ENCODE results near the gene TET3. TPM values are rescaled to one million over a fixed set of nuclear protein-coding genes. Genes with fewer than 3 reads are reported as not detected.
A peak's percentile ranks its signal among the peaks of the same experiment; 100 is the strongest.

The TET3 gene
- polyA plus RNA-seq, 1 donor from 2014 or later = 0.46 TPM

GRCh38 chr2:74001781-74002504 lies 17.2 kb downstream of the TET3 start:
- Mint-ChIP-seq H3K27me3 (no peaks in the 10 kb centered on the region), H3K4me1 (peaks cover 38 to 50% (median 42%) of the 10 kb centered on the region in 3 donors), H3K27ac (peak overlapping the region; percentile 92 to 93 (median 93)), H3K36me3 (peaks cover 2% of the 10 kb centered on the region), H3K4me3 (peak overlapping the region; percentile 84 to 93 (median 90)), H3K9me3 (no peaks in the 10 kb centered on the region)

GRCh38 chr2:74002505-74003421 lies 18.1 kb downstream of the TET3 start:
- H3K27ac Mint-ChIP-seq = peak overlapping the region in 2 of 3 donors; percentile 67 to 92
- no peaks in the 10 kb centered on the region for H3K9me3 Mint-ChIP-seq
- peaks cover 4% of the 10 kb centered on the region for H3K36me3 Mint-ChIP-seq
- peaks cover 38 to 48% (median 39%) of the 10 kb centered on the region in 3 donors for H3K4me1 Mint-ChIP-seq
- no peaks in the 10 kb centered on the region for H3K27me3 Mint-ChIP-seq
- peak overlapping the region; percentile 84 to 93 (median 88) for H3K4me3 Mint-ChIP-seq

GRCh38 chr2:74003494-74004211 lies 18.9 kb downstream of the TET3 start:
- Mint-ChIP-seq H3K27me3 (no peaks in the 10 kb centered on the region), H3K4me1 (peaks cover 29 to 45% (median 41%) of the 10 kb centered on the region in 3 donors), H3K9me3 (no peaks in the 10 kb centered on the region), H3K4me3 (peak overlapping the region in 1 of 4 donors; percentile 66), H3K36me3 (peaks cover 4% of the 10 kb centered on the region), H3K27ac (peak overlapping the region in 1 of 3 donors; percentile 70)

GRCh38 chr2:74004212-74005182 lies 19.8 kb downstream of the TET3 start:
- Mint-ChIP-seq H3K4me3 (peak overlapping the region in 3 of 4 donors; percentile 53 to 75 (median 67)), H3K36me3 (peaks cover 4% of the 10 kb centered on the region), H3K27ac (peak overlapping the region in 2 of 3 donors; percentile 69 to 70), H3K4me1 (peaks cover 27 to 41% (median 33%) of the 10 kb centered on the region in 3 donors), H3K9me3 (no peaks in the 10 kb centered on the region), H3K27me3 (no peaks in the 10 kb centered on the region)

- Mint-ChIP-seq H3K36me3 (peaks cover 4% of the 10 kb centered on the region), H3K9me3 (no peaks in the 10 kb centered on the region), H3K27ac (peak overlapping the region in 2 of 3 donors; percentile 42 to 53), H3K4me1 (peaks cover 20 to 31% (median 28%) of the 10 kb centered on the region in 3 donors), H3K4me3 (no peak overlapping the region), H3K27me3 (no peaks in the 10 kb centered on the region)
These were observed 21.1 kb downstream of the TET3 start for GRCh38 chr2:74005786-74006185.

- Mint-ChIP-seq H3K4me3 (no peak overlapping the region), H3K4me1 (peaks cover 14 to 24% (median 22%) of the 10 kb centered on the region in 3 donors), H3K27me3 (no peaks in the 10 kb centered on the region), H3K36me3 (peaks cover 4% of the 10 kb centered on the region), H3K9me3 (no peaks in the 10 kb centered on the region), H3K27ac (no peak overlapping the region)
These were observed 21.7 kb downstream of the TET3 start for GRCh38 chr2:74006459-74006858.

- Mint-ChIP-seq H3K27me3 (no peaks in the 10 kb centered on the region), H3K9me3 (no peaks in the 10 kb centered on the region), H3K4me3 (peak overlapping the region in 1 of 4 donors; percentile 39), H3K27ac (no peak overlapping the region), H3K36me3 (peaks cover 4% of the 10 kb centered on the region), H3K4me1 (peaks cover 8 to 20% (median 17%) of the 10 kb centered on the region in 3 donors)
These were observed 22.4 kb downstream of the TET3 start for GRCh38 chr2:74007121-74007520.

- Mint-ChIP-seq H3K4me3 (peak overlapping the region in 1 of 4 donors; percentile 20), H3K27ac (no peak overlapping the region), H3K27me3 (no peaks in the 10 kb centered on the region), H3K9me3 (no peaks in the 10 kb centered on the region), H3K36me3 (peaks cover 4% of the 10 kb centered on the region), H3K4me1 (peaks cover 9 to 24% (median 16%) of the 10 kb centered on the region in 3 donors)
These were observed 23.0 kb downstream of the TET3 start for GRCh38 chr2:74007711-74008110.

GRCh38 chr2:74008761-74009395 lies 24.2 kb downstream of the TET3 start:
- H3K9me3 Mint-ChIP-seq = no peaks in the 10 kb centered on the region
- peak overlapping the region in 1 of 3 donors; percentile 35 for H3K27ac Mint-ChIP-seq
- H3K4me3 Mint-ChIP-seq = peak overlapping the region in 1 of 4 donors; percentile 43
- peaks cover 9 to 22% (median 16%) of the 10 kb centered on the region in 3 donors for H3K4me1 Mint-ChIP-seq
- H3K36me3 Mint-ChIP-seq = peaks cover 4% of the 10 kb centered on the region
- no peaks in the 10 kb centered on the region for H3K27me3 Mint-ChIP-seq

- peaks cover 9 to 19% (median 16%) of the 10 kb centered on the region in 3 donors for H3K4me1 Mint-ChIP-seq
- H3K27ac Mint-ChIP-seq = no peak overlapping the region
- H3K9me3 Mint-ChIP-seq = no peaks in the 10 kb centered on the region
- H3K36me3 Mint-ChIP-seq = peaks cover 4% of the 10 kb centered on the region
- H3K4me3 Mint-ChIP-seq = peak overlapping the region in 1 of 4 donors; percentile 13
- H3K27me3 Mint-ChIP-seq = no peaks in the 10 kb centered on the region
These were observed 24.9 kb downstream of the TET3 start for GRCh38 chr2:74009577-74009976.

- peaks cover 11 to 21% (median 16%) of the 10 kb centered on the region in 3 donors for H3K4me1 Mint-ChIP-seq
- H3K9me3 Mint-ChIP-seq = no peaks in the 10 kb centered on the region
- H3K4me3 Mint-ChIP-seq = no peak overlapping the region
- H3K27me3 Mint-ChIP-seq = no peaks in the 10 kb centered on the region
- H3K27ac Mint-ChIP-seq = no peak overlapping the region
- peaks cover 4% of the 10 kb centered on the region for H3K36me3 Mint-ChIP-seq
These were observed 25.4 kb downstream of the TET3 start for GRCh38 chr2:74010087-74010541.

GRCh38 chr2:74011246-74011645 lies 26.5 kb downstream of the TET3 start:
- Mint-ChIP-seq H3K27ac (peak overlapping the region in 1 of 3 donors; percentile 35), H3K4me1 (peaks cover 9 to 19% (median 16%) of the 10 kb centered on the region in 3 donors), H3K9me3 (no peaks in the 10 kb centered on the region), H3K27me3 (no peaks in the 10 kb centered on the region), H3K4me3 (no peak overlapping the region), H3K36me3 (peaks cover 2% of the 10 kb centered on the region)

- Mint-ChIP-seq H3K4me3 (no peak overlapping the region), H3K9me3 (no peaks in the 10 kb centered on the region), H3K4me1 (peaks cover 7 to 22% (median 10%) of the 10 kb centered on the region in 3 donors), H3K27ac (no peak overlapping the region), H3K36me3 (peaks cover 1% of the 10 kb centered on the region), H3K27me3 (no peaks in the 10 kb centered on the region)
These were observed 30.1 kb downstream of the TET3 start for GRCh38 chr2:74014813-74015212.
